K562 (cell line): ENCODE data around the gene FAM98C. TPM values are rescaled to one million over a fixed set of nuclear protein-coding genes. Genes with fewer than 3 reads are reported as not detected.

Experiments
- ATF1 ChIP-seq, 2 experiments: fragments of 450-650 bp in 1 of 2; IDR thresholded peaks; 2 replicates each; pipeline ENCODE4 v1.6.1; 2016; ENCODE audit warnings: missing compliant biosample characterization in 1 of 2, missing genetic modification characterization in 1 of 2
- CBFB ChIP-seq: sonication (generic); formaldehyde crosslinking; IDR thresholded peaks from 2 replicates; pipeline ENCODE4 v1.4.0; 2020; ENCODE audit warnings: mild to moderate bottlenecking, missing genetic modification reagents
- GATAD2B ChIP-seq: fragments of 450-650 bp; IDR thresholded peaks from 2 replicates; pipeline ENCODE4 v1.6.1; 2017; ENCODE audit warnings: mild to moderate bottlenecking, borderline replicate concordance
- HNRNPUL1 ChIP-seq: fragments of 200-400 bp; formaldehyde crosslinking; IDR thresholded peaks from 2 replicates; pipeline ENCODE4 v1.6.1; 2017; ENCODE audit warnings: low read length
- MCM2 ChIP-seq: fragments of 450-650 bp; IDR thresholded peaks from 2 replicates; pipeline ENCODE4 v1.6.1; 2017; ENCODE audit warnings: low read depth, mild to moderate bottlenecking
- NR2C2 ChIP-seq, 2 experiments: fragments of 200-800 bp in 1 of 2; sonication (Bioruptor generic) in 1 of 2; sonication (generic) in 1 of 2; formaldehyde crosslinking in 1 of 2; IDR thresholded peaks; 2 replicates each; pipeline versions ENCODE4 v1.6.1 to v1.8.0; 2016 to 2022; ENCODE audit warnings: mild to moderate bottlenecking in 1 of 2, missing compliant biosample characterization in 1 of 2, missing genetic modification characterization in 1 of 2, missing genetic modification reagents in 1 of 2
- OTX1 ChIP-seq: fragments of 450-650 bp; formaldehyde crosslinking; IDR thresholded peaks from 2 replicates; pipeline ENCODE4 v1.4.0; 2022; ENCODE audit warnings: mild to moderate bottlenecking
- PHF20 ChIP-seq: fragments of 450-650 bp; IDR thresholded peaks from 2 replicates; pipeline ENCODE4 v1.6.1; 2018; ENCODE audit not compliant: partially characterized antibody
- RAD51 ChIP-seq: fragments of 450-650 bp; IDR thresholded peaks from 2 replicates; pipeline ENCODE4 v1.7.1; 2016; ENCODE audit warnings: low read depth, mild to moderate bottlenecking, borderline replicate concordance
- RBM17 ChIP-seq: fragments of 200-400 bp; formaldehyde crosslinking; IDR thresholded peaks from 2 replicates; pipeline ENCODE4 v1.6.1; 2017; ENCODE audit warnings: low read depth, mild to moderate bottlenecking, low read length, borderline replicate concordance
- SUPT5H ChIP-seq: fragments of 450-650 bp; IDR thresholded peaks from 2 replicates; pipeline ENCODE4 v1.6.1; 2016
- TAF9B ChIP-seq: fragments of 450-650 bp; IDR thresholded peaks from 2 replicates; pipeline ENCODE4 v1.6.1; 2018; ENCODE audit warnings: mild to moderate bottlenecking; ENCODE audit not compliant: partially characterized antibody
- TRIM24 ChIP-seq, 2 experiments: fragments of 450-650 bp; IDR thresholded peaks; 2 replicates each; pipeline ENCODE4 v1.6.1; 2016
- ZBTB1 ChIP-seq: sonication (generic); formaldehyde crosslinking; IDR thresholded peaks from 2 replicates; pipeline ENCODE4 v1.8.1; 2023; ENCODE audit warnings: missing genetic modification reagents, low read depth, mild to moderate bottlenecking, borderline replicate concordance
- polyA plus RNA-seq, 8 experiments: library from polyadenylated mRNA; depleted of rRNA in 4 of 8; stranded (reverse) in 5 of 8; unstranded in 3 of 8; fragments of >200 nt; fragmentation: Nextera tagmentation in 2 of 8; fragmentation: Illumina TruSeq in 1 of 8; extraction: Ambion mirVana in 2 of 8; extraction: Trizol in 1 of 8; gene quantifications; 2 replicates each; pipeline versions ENCODE4 v1.2.1 to v1.2.3, GENCODE V29; 2011 to 2014; ENCODE audit warnings: inconsistent platforms in 1 of 8, missing spikeins in 1 of 8
- total RNA-seq, 7 experiments: library from RNA; depleted of rRNA in 6 of 7; stranded (reverse); fragments of >200 nt in 6 of 7; fragmentation: Illumina TruSeq in 2 of 7; extraction: Trizol in 2 of 7; gene quantifications; 2 replicates each; pipeline versions ENCODE4 v1.2.1 to v1.2.3, GENCODE V29; 2011 to 2021; ENCODE audit warnings: low replicate concordance in 1 of 7
- TF ChIP-seq, protein P1 (sequence below): fragments of 450-650 bp; IDR thresholded peaks from 2 replicates; pipeline ENCODE4 v1.6.1; 2018; ENCODE audit not compliant: partially characterized antibody
- TF ChIP-seq, protein P2 (sequence below), 2 experiments: fragments of 450-650 bp; IDR thresholded peaks; 2 replicates each; pipeline ENCODE4 v1.6.1; 2018; ENCODE audit warnings: mild to moderate bottlenecking in 2 of 2, low read depth in 1 of 2; ENCODE audit not compliant: partially characterized antibody in 2 of 2
- TF ChIP-seq, protein P3 (sequence below): fragments of 450-650 bp; IDR thresholded peaks from 2 replicates; pipeline ENCODE4 v1.6.1; 2017; ENCODE audit warnings: antibody characterized with exemption

The FAM98C gene
- total and polyA plus RNA-seq, 9 of the 15 experiments (the other 6 are each of a cell fraction or from before 2014, with no cell fraction given): 1.7 to 43.8 (median 13.7) TPM

DNA sequence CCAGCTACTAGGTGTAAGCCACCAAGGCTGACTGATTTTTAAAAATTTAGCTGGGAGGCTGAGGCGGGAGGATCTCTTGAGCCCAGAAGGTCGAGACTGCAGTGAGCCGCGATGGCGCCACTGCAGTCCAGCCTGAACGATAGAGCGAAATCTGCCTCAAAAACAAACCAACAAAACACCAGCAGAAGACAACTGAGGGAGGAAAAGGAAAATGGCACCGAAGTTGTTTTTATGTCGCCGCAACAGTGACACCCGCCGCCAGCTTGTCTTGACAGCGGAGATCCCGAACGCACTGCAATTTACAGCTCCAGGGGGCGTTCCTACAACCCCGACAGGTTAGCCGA lies 298 bp upstream of the FAM98C start (continued):
- TF ChIP-seq CBFB (CRISPR knock-in tag) (no peak), MCM2 (no peak), NR2C2 (CRISPR knock-in tag; IDR thresholded peaks at IDR 0.05) (no peak), NR2C2 (tag; IDR thresholded peaks at IDR 0.05) (no peak), RBM17 (no peak), TRIM24 (IDR thresholded peaks at IDR 0.05) (no peak), ATF1 (CRISPR knock-in tag; IDR thresholded peaks at IDR 0.05) (no peak), ATF1 (tag; IDR thresholded peaks at IDR 0.05) (no peak), PHF20 (peak; percentile 11), SUPT5H (no peak; the same call in 1 of the 2 replicates), TAF9B (no peak), GATAD2B (no peak), RAD51 (no peak), HNRNPUL1 (no peak), OTX1 (CRISPR knock-in tag) (peak; percentile 61; the same call in 1 of the 2 replicates), ZBTB1 (CRISPR knock-in tag) (no peak)
- TF ChIP-seq, protein P1, sequence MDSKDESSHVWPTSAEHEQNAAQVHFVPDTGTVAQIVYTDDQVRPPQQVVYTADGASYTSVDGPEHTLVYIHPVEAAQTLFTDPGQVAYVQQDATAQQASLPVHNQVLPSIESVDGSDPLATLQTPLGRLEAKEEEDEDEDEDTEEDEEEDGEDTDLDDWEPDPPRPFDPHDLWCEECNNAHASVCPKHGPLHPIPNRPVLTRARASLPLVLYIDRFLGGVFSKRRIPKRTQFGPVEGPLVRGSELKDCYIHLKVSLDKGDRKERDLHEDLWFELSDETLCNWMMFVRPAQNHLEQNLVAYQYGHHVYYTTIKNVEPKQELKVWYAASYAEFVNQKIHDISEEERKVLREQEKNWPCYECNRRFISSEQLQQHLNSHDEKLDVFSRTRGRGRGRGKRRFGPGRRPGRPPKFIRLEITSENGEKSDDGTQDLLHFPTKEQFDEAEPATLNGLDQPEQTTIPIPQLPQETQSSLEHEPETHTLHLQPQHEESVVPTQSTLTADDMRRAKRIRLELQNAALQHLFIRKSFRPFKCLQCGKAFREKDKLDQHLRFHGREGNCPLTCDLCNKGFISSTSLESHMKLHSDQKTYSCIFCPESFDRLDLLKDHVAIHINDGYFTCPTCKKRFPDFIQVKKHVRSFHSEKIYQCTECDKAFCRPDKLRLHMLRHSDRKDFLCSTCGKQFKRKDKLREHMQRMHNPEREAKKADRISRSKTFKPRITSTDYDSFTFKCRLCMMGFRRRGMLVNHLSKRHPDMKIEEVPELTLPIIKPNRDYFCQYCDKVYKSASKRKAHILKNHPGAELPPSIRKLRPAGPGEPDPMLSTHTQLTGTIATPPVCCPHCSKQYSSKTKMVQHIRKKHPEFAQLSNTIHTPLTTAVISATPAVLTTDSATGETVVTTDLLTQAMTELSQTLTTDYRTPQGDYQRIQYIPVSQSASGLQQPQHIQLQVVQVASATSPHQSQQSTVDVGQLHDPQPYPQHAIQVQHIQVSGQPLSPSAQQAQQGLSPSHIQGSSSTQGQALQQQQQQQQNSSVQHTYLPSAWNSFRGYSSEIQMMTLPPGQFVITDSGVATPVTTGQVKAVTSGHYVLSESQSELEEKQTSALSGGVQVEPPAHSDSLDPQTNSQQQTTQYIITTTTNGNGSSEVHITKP: peak; percentile 5
- TF ChIP-seq, protein P2, sequence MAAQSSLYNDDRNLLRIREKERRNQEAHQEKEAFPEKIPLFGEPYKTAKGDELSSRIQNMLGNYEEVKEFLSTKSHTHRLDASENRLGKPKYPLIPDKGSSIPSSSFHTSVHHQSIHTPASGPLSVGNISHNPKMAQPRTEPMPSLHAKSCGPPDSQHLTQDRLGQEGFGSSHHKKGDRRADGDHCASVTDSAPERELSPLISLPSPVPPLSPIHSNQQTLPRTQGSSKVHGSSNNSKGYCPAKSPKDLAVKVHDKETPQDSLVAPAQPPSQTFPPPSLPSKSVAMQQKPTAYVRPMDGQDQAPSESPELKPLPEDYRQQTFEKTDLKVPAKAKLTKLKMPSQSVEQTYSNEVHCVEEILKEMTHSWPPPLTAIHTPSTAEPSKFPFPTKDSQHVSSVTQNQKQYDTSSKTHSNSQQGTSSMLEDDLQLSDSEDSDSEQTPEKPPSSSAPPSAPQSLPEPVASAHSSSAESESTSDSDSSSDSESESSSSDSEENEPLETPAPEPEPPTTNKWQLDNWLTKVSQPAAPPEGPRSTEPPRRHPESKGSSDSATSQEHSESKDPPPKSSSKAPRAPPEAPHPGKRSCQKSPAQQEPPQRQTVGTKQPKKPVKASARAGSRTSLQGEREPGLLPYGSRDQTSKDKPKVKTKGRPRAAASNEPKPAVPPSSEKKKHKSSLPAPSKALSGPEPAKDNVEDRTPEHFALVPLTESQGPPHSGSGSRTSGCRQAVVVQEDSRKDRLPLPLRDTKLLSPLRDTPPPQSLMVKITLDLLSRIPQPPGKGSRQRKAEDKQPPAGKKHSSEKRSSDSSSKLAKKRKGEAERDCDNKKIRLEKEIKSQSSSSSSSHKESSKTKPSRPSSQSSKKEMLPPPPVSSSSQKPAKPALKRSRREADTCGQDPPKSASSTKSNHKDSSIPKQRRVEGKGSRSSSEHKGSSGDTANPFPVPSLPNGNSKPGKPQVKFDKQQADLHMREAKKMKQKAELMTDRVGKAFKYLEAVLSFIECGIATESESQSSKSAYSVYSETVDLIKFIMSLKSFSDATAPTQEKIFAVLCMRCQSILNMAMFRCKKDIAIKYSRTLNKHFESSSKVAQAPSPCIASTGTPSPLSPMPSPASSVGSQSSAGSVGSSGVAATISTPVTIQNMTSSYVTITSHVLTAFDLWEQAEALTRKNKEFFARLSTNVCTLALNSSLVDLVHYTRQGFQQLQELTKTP (IDR thresholded peaks at IDR 0.05; ENCODE audit: low read depth in 1 of 2, partially characterized antibody in 2 of 2): no peak
- TF ChIP-seq, protein P3, sequence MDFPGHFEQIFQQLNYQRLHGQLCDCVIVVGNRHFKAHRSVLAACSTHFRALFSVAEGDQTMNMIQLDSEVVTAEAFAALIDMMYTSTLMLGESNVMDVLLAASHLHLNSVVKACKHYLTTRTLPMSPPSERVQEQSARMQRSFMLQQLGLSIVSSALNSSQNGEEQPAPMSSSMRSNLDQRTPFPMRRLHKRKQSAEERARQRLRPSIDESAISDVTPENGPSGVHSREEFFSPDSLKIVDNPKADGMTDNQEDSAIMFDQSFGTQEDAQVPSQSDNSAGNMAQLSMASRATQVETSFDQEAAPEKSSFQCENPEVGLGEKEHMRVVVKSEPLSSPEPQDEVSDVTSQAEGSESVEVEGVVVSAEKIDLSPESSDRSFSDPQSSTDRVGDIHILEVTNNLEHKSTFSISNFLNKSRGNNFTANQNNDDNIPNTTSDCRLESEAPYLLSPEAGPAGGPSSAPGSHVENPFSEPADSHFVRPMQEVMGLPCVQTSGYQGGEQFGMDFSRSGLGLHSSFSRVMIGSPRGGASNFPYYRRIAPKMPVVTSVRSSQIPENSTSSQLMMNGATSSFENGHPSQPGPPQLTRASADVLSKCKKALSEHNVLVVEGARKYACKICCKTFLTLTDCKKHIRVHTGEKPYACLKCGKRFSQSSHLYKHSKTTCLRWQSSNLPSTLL: no peak
